GM13977 (cell line): ENCODE measurements around the gene SPIB.

Source experiments
- DNase-seq: peaks from one replicate; pipeline ENCODE4 v3.0.0; 2012; ENCODE audit warnings: low spot score
- CTCF ChIP-seq: IDR thresholded peaks from 2 replicates; pipeline ENCODE4 v1.5.1; 2012; ENCODE audit warnings: mild to moderate bottlenecking, control low read depth; ENCODE audit not compliant: insufficient read depth; ENCODE audit errors: extremely low read depth, missing control alignments
- in situ Hi-C: fragments of 300-500 bp; cut with MboI; formaldehyde crosslinking; loops from one replicate; pipeline ENCODE4 v1.12.0; 2022; ENCODE audit warnings: low sequenced_read_pairs, low pct_unique_long_range_greater_than_20kb, mixed read lengths, inconsistent platforms; ENCODE audit not compliant: unreplicated experiment

SPIB gene

GRCh38 chr19:50461066-50461875, 42.5 kb downstream of the SPIB start:
- in situ Hi-C loops = loop anchor here (5.0 kb wide), 1 partner anchor 104 kb away; no protein-coding TSS in a partner anchor

GRCh38 chr19:50462970-50463369, 44.2 kb downstream of the SPIB start:
- no peak for DNase-seq
- no peak for TF ChIP-seq CTCF
- in situ Hi-C loops = loop anchor here (5.0 kb wide), 1 partner anchor 106 kb away; no protein-coding TSS in a partner anchor

More at GRCh38 chr19:50461066-50461875, 42.5 kb downstream of the SPIB start:
- peak; percentile 94 for DNase-seq
- peak; percentile 92 for TF ChIP-seq CTCF

DNA sequence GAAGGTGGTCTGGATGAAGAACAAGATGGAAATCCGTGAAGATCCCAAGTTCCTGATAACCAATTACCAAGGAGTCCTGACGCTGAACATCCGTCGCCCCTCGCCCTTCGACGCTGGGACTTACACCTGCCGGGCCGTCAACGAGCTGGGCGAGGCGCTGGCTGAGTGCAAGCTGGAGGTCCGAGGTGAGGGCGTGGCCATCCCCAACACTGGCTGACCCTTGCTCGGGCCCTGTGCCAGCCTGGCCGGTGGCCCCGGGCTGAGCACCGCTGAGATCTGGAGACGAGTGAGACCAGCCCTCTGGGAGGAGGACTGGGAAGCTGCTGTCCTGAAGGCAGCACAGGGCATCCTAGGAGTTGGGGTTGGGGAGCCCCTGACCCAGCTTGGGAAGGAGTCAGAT, 45.6 kb downstream of the SPIB start:
- TF ChIP-seq CTCF = no peak
- in situ Hi-C loops = loop anchor here (5.0 kb wide), 1 partner anchor 107 kb away; no protein-coding TSS in a partner anchor
- DNase-seq = no peak

DNA sequence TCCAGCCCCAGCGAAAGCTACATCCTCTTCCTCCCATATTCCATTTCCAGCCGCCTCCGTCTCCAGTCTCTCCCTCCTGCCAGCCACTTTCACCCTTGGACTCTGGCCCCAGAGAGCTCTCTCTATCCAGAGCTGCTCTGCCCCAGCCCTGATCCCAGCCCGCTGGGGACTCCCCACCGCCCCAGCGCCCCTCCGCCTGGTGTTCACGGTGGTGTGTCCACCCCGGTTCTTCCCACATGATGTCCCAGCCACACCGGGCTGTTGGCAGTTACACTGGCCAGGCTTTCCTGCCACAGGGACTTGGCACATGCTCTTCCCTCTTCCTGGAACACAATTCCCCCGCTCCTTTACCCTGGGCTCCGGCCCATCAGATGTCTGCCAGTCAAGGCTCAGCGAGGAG, 46.3 kb downstream of the SPIB start:
- TF ChIP-seq CTCF = no peak
- in situ Hi-C loops = loop anchor here (5.0 kb wide), 1 partner anchor 108 kb away; no protein-coding TSS in a partner anchor
- no peak for DNase-seq

DNA sequence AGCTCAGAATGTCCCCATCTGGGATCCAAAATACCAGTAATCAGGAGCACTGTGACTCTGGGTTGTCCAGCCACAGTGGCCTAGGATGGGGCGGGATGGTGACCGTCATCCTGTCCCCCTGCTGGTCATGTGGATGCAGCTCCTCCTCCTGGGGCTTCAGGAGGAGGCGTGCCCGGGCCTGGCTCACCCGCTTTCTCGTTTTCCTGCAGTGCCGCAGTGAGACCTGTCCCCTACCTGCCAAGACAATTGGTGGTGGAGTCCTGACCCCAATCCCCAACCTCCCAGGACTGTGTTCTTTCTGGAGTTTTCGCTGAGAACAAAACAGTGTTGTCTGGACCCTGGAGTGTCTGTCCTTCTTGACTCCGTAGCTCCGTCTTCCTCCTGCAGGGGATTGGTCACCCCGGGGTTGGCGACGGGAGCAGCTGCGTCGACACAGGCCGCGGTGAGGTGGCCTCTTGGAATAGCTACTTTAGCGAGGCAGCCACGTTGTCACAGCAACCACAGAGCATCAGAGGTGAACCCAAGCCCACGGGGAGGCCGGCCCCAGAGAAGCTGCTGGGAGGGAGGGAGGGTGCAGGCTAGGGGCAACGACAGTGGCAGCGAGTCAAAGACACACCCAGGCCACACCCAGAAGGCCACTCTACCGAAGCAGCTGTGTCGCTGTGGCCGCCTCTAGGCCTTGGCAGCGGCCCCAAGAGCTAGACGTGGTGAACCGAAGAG, 47.4 kb downstream of the SPIB start:
- DNase-seq = no peak
- no peak for TF ChIP-seq CTCF
- in situ Hi-C loops = no loop called here

DNA sequence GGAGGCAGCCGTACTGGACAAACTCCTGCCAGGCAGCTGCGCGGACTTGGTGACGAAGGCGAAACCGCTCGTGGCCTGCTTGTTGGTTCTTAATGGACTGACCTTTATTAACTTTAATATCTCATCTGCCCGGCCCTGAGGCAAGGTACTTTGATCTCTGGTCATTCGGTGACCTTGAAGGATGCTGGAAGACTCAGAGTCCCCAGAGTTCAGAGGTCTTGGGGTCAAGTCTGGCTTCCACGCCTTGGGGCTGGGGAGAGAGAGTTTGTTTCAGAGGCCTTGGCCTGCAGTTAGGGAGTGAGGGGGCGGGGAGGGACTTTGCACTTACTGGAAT, 47.9 kb downstream of the SPIB start:
- no peak for TF ChIP-seq CTCF
- in situ Hi-C loops = no loop called here
- DNase-seq = no peak
